MCF 10A (cell line): ENCODE measurements around the gene HCN4. TPM values are rescaled to one million over a fixed set of nuclear protein-coding genes. Genes with fewer than 3 reads are reported as not detected.

Experiments
- BruUV-seq: library from RNA; stranded (reverse); fragments of 400-500 nt; replicated peaks from 2 replicates; lab custom pipeline; 2021; lab: Mats Ljungman, UMichigan
- CTCF ChIA-PET: fragments of 300-600 bp; sonication (Branson Sonifier 250); formaldehyde crosslinking; extraction: SDS; loops from one replicate; lab custom pipeline; 2021; ENCODE audit warnings: antibody characterized with exemption, inconsistent platforms; lab: Yijun Ruan, JAX
- POLR2A ChIA-PET: fragments of 300-600, 350-650 bp; sonication (Branson Sonifier 250); formaldehyde crosslinking; extraction: SDS; loops from one replicate; lab custom pipeline; 2020; ENCODE audit warnings: antibody characterized with exemption, inconsistent platforms; lab: Yijun Ruan, JAX
- DNase-seq: peaks from one replicate; pipeline ENCODE4 v3.0.0-alpha.2; 2018; ENCODE audit not compliant: unreplicated experiment
- H3K27ac Mint-ChIP-seq: one replicate; pipeline ENCODE4 v1.8.0; 2022; ENCODE audit warnings: mild to moderate bottlenecking, low read depth, mixed read lengths; ENCODE audit not compliant: unreplicated experiment
- H3K27me3 Mint-ChIP-seq: one replicate; pipeline ENCODE4 v1.8.0; 2022; ENCODE audit warnings: mixed read lengths; ENCODE audit not compliant: insufficient read depth, unreplicated experiment
- H3K36me3 Mint-ChIP-seq: one replicate; pipeline ENCODE4 v1.8.0; 2022; ENCODE audit warnings: mild to moderate bottlenecking, moderate library complexity, mixed read lengths; ENCODE audit not compliant: insufficient read depth, unreplicated experiment
- H3K4me1 Mint-ChIP-seq: one replicate; pipeline ENCODE4 v1.8.0; 2022; ENCODE audit warnings: mixed read lengths; ENCODE audit not compliant: insufficient read depth, unreplicated experiment
- H3K4me3 Mint-ChIP-seq: one replicate; pipeline ENCODE4 v1.8.0; 2022; ENCODE audit warnings: mild to moderate bottlenecking, moderate library complexity, mixed read lengths; ENCODE audit not compliant: unreplicated experiment
- H3K9me3 Mint-ChIP-seq: one replicate; pipeline ENCODE4 v1.8.0; 2022; ENCODE audit warnings: mixed read lengths; ENCODE audit not compliant: unreplicated experiment
- intact Hi-C: fragments of 100-400 bp; cut with micrococcal nuclease; formaldehyde crosslinking; loops from 2 replicates; pipeline ENCODE4 v1.14.1; 2022
- total RNA-seq: library from RNA; stranded (reverse); gene quantifications from 2 replicates; pipeline ENCODE4 v1.2.3, GENCODE V29; 2022
- TF ChIP-seq, protein P1 (sequence below): fragments of 200-600 bp; IDR thresholded peaks from one replicate; pipeline ENCODE4 v1.8.0; 2022; ENCODE audit warnings: antibody characterized with exemption, mild to moderate bottlenecking; ENCODE audit not compliant: unreplicated experiment

HCN4 gene
- total RNA-seq, 1 experiment from 2014 or later = not detected

DNA sequence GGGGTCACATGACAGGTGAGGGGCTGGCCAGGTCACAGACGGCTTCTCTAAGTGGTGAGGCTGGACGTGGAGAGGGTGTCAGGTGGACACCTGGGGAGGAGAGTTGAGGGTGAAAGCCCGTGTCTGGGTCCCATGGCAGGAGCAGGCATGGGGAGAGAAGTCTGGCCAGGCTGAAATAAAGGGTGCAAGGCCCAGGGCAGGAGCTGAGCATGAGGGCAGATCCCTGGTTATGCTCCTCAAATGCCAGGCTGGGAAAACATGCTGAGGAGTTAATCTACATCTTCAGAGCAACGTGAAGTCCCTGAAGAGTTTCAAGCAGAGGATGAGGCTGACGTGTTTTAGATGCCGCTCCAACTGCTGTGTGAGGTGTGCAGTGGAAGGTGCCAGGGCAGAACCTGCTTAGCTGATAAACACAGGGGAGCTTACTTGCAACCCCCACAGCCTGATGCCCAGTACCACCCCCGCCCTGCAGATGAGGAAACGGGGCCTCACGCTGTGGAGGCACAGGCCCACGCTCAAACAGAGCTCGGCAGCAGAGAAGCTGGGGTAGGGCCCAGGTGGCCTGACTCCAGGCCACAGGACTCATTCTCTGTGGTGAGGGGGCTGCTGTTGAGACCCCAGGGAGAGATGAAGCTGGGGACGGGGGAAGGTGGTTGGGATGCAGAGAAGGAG is 40.5 kb downstream of the HCN4 start:
- BruUV-seq = no TSS peak
- CTCF ChIA-PET = interaction anchor here (0.5 to 1.0 kb wide), 5 partner anchors 12 to 600 kb away, joined by 3 read pairs; no protein-coding TSS in a partner anchor
- H3K4me3 Mint-ChIP-seq = no peak overlapping the region
- peaks cover 18% of the 10 kb centered on the region for H3K27me3 Mint-ChIP-seq
- TF ChIP-seq, protein P1, sequence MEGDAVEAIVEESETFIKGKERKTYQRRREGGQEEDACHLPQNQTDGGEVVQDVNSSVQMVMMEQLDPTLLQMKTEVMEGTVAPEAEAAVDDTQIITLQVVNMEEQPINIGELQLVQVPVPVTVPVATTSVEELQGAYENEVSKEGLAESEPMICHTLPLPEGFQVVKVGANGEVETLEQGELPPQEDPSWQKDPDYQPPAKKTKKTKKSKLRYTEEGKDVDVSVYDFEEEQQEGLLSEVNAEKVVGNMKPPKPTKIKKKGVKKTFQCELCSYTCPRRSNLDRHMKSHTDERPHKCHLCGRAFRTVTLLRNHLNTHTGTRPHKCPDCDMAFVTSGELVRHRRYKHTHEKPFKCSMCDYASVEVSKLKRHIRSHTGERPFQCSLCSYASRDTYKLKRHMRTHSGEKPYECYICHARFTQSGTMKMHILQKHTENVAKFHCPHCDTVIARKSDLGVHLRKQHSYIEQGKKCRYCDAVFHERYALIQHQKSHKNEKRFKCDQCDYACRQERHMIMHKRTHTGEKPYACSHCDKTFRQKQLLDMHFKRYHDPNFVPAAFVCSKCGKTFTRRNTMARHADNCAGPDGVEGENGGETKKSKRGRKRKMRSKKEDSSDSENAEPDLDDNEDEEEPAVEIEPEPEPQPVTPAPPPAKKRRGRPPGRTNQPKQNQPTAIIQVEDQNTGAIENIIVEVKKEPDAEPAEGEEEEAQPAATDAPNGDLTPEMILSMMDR = no peak
- no peak overlapping the region for H3K27ac Mint-ChIP-seq
- no peaks in the 10 kb centered on the region for H3K36me3 Mint-ChIP-seq
- H3K9me3 Mint-ChIP-seq = no peaks in the 10 kb centered on the region
- H3K4me1 Mint-ChIP-seq = no peaks in the 10 kb centered on the region
- POLR2A ChIA-PET = no interaction called here
- intact Hi-C loops = no loop called here
- no peak for DNase-seq

DNA sequence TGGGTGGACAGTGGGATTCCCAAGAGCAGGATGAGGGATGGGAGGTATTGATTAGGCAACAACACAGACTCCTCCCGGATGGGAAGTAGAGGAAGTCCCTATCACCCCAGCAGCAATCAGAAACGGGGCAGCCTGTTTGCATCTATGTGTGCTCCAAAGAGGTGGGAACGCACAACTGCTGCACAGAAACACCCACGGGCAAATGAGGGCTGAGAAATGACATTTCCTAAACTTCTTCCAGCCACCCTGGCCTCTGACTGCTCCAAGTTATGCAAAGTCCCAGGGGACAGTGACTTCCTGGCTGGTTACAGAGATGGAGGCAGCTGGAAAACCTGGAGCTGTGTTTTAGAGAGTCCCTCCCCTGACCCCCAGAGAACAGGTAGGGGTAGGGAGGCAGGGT is 42.6 kb downstream of the HCN4 start:
- Mint-ChIP-seq H3K4me1 (no peaks in the 10 kb centered on the region), H3K27ac (no peak overlapping the region), H3K27me3 (peaks cover 18% of the 10 kb centered on the region), H3K36me3 (no peaks in the 10 kb centered on the region), H3K9me3 (no peaks in the 10 kb centered on the region), H3K4me3 (no peak overlapping the region)
- intact Hi-C loops = no loop called here
- POLR2A ChIA-PET = interaction anchor here (0.9 kb wide), 1 partner anchor 9 kb away, joined by 5 read pairs; no protein-coding TSS in a partner anchor
- no TSS peak for BruUV-seq
- DNase-seq = no peak
- CTCF ChIA-PET = no interaction called here
- TF ChIP-seq, protein P1 = no peak

DNA sequence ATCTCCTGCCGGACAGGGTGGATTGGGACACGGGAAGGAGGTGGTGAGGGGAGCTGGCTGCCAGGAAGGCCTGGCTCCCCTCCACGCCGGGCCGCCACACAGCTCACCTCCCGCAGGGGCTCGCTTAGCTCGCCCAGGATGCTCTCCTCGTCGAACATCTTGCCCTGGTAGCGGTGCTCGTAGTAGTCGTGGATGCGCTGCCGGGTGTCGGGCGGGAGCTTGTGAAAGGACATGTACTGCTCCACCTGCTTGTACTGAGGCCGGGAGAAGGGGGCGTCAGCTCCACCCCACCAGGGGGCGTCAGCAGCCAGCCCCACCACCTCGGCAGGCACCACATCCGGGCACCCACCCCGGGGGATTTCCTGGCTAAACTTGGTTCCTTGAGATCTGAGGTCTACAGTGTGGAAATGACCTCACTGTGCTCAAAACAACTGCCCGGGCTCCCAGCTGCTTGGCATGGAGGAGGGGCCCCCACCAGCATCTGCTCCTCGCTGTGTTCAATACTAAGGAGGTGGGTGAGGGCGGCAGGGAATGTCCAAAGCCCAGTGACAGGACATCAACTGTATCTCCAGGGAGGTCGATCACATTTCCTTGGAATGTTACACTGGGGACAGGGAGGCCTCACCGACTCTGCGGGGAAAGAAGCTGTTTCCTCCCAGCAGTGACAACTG is 43.4 kb downstream of the HCN4 start:
- BruUV-seq = no TSS peak
- POLR2A ChIA-PET = interaction anchor here (0.9 kb wide), 1 partner anchor 10 kb away, joined by 5 read pairs; no protein-coding TSS in a partner anchor
- TF ChIP-seq, protein P1 = peak; percentile 5
- no peaks in the 10 kb centered on the region for H3K36me3 Mint-ChIP-seq
- no peaks in the 10 kb centered on the region for H3K9me3 Mint-ChIP-seq
- H3K4me3 Mint-ChIP-seq = no peak overlapping the region
- intact Hi-C loops = no loop called here
- CTCF ChIA-PET = interaction anchor here (0.6 kb wide), 1 partner anchor 30 kb away, joined by 3 read pairs; no protein-coding TSS in a partner anchor
- no peak for DNase-seq
- no peak overlapping the region for H3K27ac Mint-ChIP-seq
- peaks cover 18% of the 10 kb centered on the region for H3K27me3 Mint-ChIP-seq
- no peaks in the 10 kb centered on the region for H3K4me1 Mint-ChIP-seq

DNA sequence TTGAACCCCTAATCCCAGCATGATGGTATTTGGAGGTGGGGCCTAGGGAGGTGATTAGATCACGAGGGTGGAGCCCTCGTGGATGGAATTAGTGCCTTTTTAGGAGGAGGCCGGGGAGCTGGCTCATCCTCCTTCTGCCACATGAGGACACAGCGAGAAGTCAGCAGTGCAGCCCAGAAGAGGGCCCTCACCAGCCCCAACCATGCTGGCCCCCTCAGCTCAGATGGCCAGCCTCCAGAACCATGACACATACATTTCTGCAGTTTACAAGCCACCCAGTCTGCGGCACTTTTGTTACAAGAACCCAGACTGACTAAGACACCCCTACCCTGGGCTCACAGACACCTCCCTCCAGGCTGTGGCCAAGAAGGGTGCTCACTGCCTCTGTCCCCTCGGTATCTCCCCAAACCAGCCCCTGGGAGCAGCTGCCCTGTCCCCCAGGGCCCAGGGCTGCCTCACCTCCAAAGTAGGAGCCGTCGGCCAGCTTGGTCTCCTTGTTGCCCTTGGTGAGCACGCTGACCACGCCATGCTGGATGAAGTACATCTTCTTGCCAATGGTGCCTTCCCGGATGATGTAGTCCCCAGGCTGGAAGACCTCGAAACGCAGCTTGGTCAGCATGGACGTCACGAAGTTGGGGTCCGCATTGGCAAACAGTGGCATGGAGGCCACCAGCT is 44.1 kb downstream of the HCN4 start:
- intact Hi-C loops = no loop called here
- peaks cover 21% of the 10 kb centered on the region for H3K27me3 Mint-ChIP-seq
- TF ChIP-seq, protein P1 = no peak
- POLR2A ChIA-PET = no interaction called here
- H3K27ac Mint-ChIP-seq = no peak overlapping the region
- no peaks in the 10 kb centered on the region for H3K36me3 Mint-ChIP-seq
- H3K9me3 Mint-ChIP-seq = no peaks in the 10 kb centered on the region
- DNase-seq = no peak
- no peaks in the 10 kb centered on the region for H3K4me1 Mint-ChIP-seq
- CTCF ChIA-PET = interaction anchor here (0.6 kb wide), 2 partner anchors 29 to 586 kb away, joined by 3 read pairs; no protein-coding TSS in a partner anchor
- H3K4me3 Mint-ChIP-seq = no peak overlapping the region
- no TSS peak for BruUV-seq
